K562 (cell line): Measurements from ENCODE around the gene SRRT. TPM values are rescaled to one million over a fixed set of nuclear protein-coding genes. Genes with fewer than 3 reads are reported as not detected.

ENCODE experiments used
- ARID2 ChIP-seq: fragments of 450-650 bp; IDR thresholded peaks from 2 replicates; pipeline ENCODE4 v1.6.1; 2017; ENCODE audit warnings: antibody characterized with exemption, mild to moderate bottlenecking
- ASH1L ChIP-seq: fragments of 450-650 bp; IDR thresholded peaks from 2 replicates; pipeline ENCODE4 v1.6.1; 2018; ENCODE audit warnings: borderline replicate concordance, mild to moderate bottlenecking, low read depth; ENCODE audit not compliant: partially characterized antibody
- EHMT2 ChIP-seq: fragments of 450-650 bp; IDR thresholded peaks from 2 replicates; pipeline ENCODE4 v1.6.1; 2018; ENCODE audit warnings: antibody characterized with exemption
- ETV6 ChIP-seq, 3 experiments: fragments of 150-350 bp in 1 of 3; sonication (generic) in 1 of 3; formaldehyde crosslinking in 1 of 3; IDR thresholded peaks; 2 replicates each; pipeline versions ENCODE4 v1.6.1 to v1.8.0; 2014 to 2022; ENCODE audit warnings: borderline replicate concordance in 2 of 3, low read depth in 2 of 3, antibody characterized with exemption in 1 of 3, low read length in 1 of 3, mild to moderate bottlenecking in 1 of 3, missing genetic modification reagents in 1 of 3
- HDGF ChIP-seq: fragments of 450-650 bp; IDR thresholded peaks from 2 replicates; pipeline ENCODE4 v1.6.1; 2016
- MTA3 ChIP-seq: fragments of 450-650 bp; formaldehyde crosslinking; IDR thresholded peaks from 2 replicates; pipeline ENCODE4 v1.6.1; 2017; ENCODE audit warnings: mild to moderate bottlenecking, borderline replicate concordance
- SIX5 ChIP-seq, 2 experiments: IDR thresholded peaks; 2 replicates each; pipeline ENCODE4 v1.6.1; 2011; ENCODE audit warnings: low read length in 2 of 2, borderline replicate concordance in 1 of 2, low read depth in 1 of 2, mild to moderate bottlenecking in 1 of 2, moderate library complexity in 1 of 2; ENCODE audit not compliant: insufficient read depth in 1 of 2
- SMARCC2 ChIP-seq: fragments of 450-650 bp; IDR thresholded peaks from 2 replicates; pipeline ENCODE4 v1.6.1; 2017; ENCODE audit warnings: antibody characterized with exemption, moderate library complexity, mild to moderate bottlenecking, low read depth
- TAF15 ChIP-seq: fragments of 200-400 bp; formaldehyde crosslinking; IDR thresholded peaks from 2 replicates; pipeline ENCODE4 v1.6.1; 2017; ENCODE audit warnings: mild to moderate bottlenecking, low read depth, low read length, moderate library complexity
- TOE1 ChIP-seq, 2 experiments: fragments of 450-650 bp in 1 of 2; sonication (generic) in 1 of 2; formaldehyde crosslinking in 1 of 2; IDR thresholded peaks; 2 replicates each; pipeline versions ENCODE4 v1.7.1 to v1.8.0; 2016 to 2022; ENCODE audit warnings: borderline replicate concordance in 2 of 2, mild to moderate bottlenecking in 2 of 2, antibody characterized with exemption in 1 of 2, inconsistent platforms in 1 of 2, low read depth in 1 of 2, missing genetic modification reagents in 1 of 2, moderate library complexity in 1 of 2
- ZBTB5 ChIP-seq: fragments of 450-650 bp; IDR thresholded peaks from 2 replicates; pipeline ENCODE4 v1.6.1; 2017; ENCODE audit warnings: antibody characterized with exemption
- ZFP30 ChIP-seq: fragments of 250-450 bp; sonication (Bioruptor Pico); IDR thresholded peaks from 2 replicates; pipeline ENCODE4 v1.8.0; 2022; ENCODE audit warnings: moderate library complexity, mild to moderate bottlenecking, inconsistent platforms, borderline replicate concordance
- ZNF224 ChIP-seq: sonication (generic); formaldehyde crosslinking; IDR thresholded peaks from 2 replicates; pipeline ENCODE4 v1.8.0; 2022; ENCODE audit warnings: mild to moderate bottlenecking, missing genetic modification reagents
- ZNF384 ChIP-seq: IDR thresholded peaks from 2 replicates; pipeline ENCODE4 v1.6.1; 2012; ENCODE audit warnings: low read depth, low read length, improper control_type of control experiment
- ZNF431 ChIP-seq: sonication (generic); formaldehyde crosslinking; IDR thresholded peaks from 2 replicates; pipeline ENCODE4 v1.8.0; 2022; ENCODE audit warnings: mild to moderate bottlenecking, missing genetic modification reagents
- polyA plus RNA-seq, 8 experiments: library from polyadenylated mRNA; depleted of rRNA in 4 of 8; stranded (reverse) in 5 of 8; unstranded in 3 of 8; fragments of >200 nt; fragmentation: Nextera tagmentation in 2 of 8; fragmentation: Illumina TruSeq in 1 of 8; extraction: Ambion mirVana in 2 of 8; extraction: Trizol in 1 of 8; gene quantifications; 2 replicates each; pipeline versions ENCODE4 v1.2.1 to v1.2.3, GENCODE V29; 2011 to 2014; ENCODE audit warnings: inconsistent platforms in 1 of 8, missing spikeins in 1 of 8
- total RNA-seq, 7 experiments: library from RNA; depleted of rRNA in 6 of 7; stranded (reverse); fragments of >200 nt in 6 of 7; fragmentation: Illumina TruSeq in 2 of 7; extraction: Trizol in 2 of 7; gene quantifications; 2 replicates each; pipeline versions ENCODE4 v1.2.1 to v1.2.3, GENCODE V29; 2011 to 2021; ENCODE audit warnings: low replicate concordance in 1 of 7

The SRRT gene
- total and polyA plus RNA-seq, 9 of the 15 experiments (the other 6 are each of a cell fraction or from before 2014, with no cell fraction given), result 10.3 to 263 (median 84.4) TPM

- TF ChIP-seq TOE1 (IDR thresholded peaks at IDR 0.05; ENCODE audit: borderline replicate concordance) (peak; percentile 43; the same call in 1 of the 2 replicates), TOE1 (CRISPR knock-in tag; IDR thresholded peaks at IDR 0.05; ENCODE audit: borderline replicate concordance, low read depth) (no peak), ARID2 (peak; percentile 87), SMARCC2 (peak; percentile 48; the same call in 1 of the 2 replicates), ETV6 (IDR thresholded peaks at IDR 0.05; ENCODE audit: borderline replicate concordance in 1 of 2, low read depth in 2 of 2, low read length in 1 of 2) (no peak), ETV6 (CRISPR knock-in tag; IDR thresholded peaks at IDR 0.05; ENCODE audit: borderline replicate concordance) (no peak), MTA3 (peak; percentile 52; the same call in 1 of the 2 replicates), ZBTB5 (peak; percentile 74), SIX5 (IDR thresholded peaks at IDR 0.05; ENCODE audit: borderline replicate concordance in 1 of 2, insufficient read depth in 1 of 2, low read depth in 1 of 2, low read length in 2 of 2) (no peak), TAF15 (no peak), ZNF384 (peak; percentile 47; the same call in 1 of the 2 replicates), HDGF (peak; percentile 90), ZNF431 (CRISPR knock-in tag) (no peak), ASH1L (peak; percentile 50), ZFP30 (CRISPR knock-in tag) (peak; percentile 42; the same call in 1 of the 2 replicates), EHMT2 (peak; percentile 84), ZNF224 (CRISPR knock-in tag) (no peak)
These were observed 34.3 kb upstream of the SRRT start (continued) for GRCh38 chr7:100840470-100841100.
